GM12878 (cell line): Measurements from ENCODE around the gene CBS.
"Not testable (repeated sequence)": the region's sequence is repeated elsewhere in the genome, so short reads cannot be mapped to it uniquely, and the experiment has no call there.

Source experiments
- BCL3 ChIP-seq: IDR thresholded peaks from 2 replicates; pipeline ENCODE4 v1.6.1; 2011; ENCODE audit warnings: borderline replicate concordance, low read depth, mild to moderate bottlenecking, moderate library complexity, low read length; ENCODE audit not compliant: insufficient read depth, poor library complexity, severe bottlenecking
- CHD1 ChIP-seq: IDR thresholded peaks from 2 replicates; pipeline ENCODE4 v1.6.1; 2012; ENCODE audit warnings: low read depth, low read length, improper control_type of control experiment
- HDGF ChIP-seq: fragments of 450-650 bp; IDR thresholded peaks from 2 replicates; pipeline ENCODE4 v1.6.1; 2016; ENCODE audit warnings: antibody characterized with exemption
- JUND ChIP-seq: IDR thresholded peaks from 2 replicates; pipeline ENCODE4 v1.6.1; 2012; ENCODE audit warnings: low read depth, mild to moderate bottlenecking, low read length, improper control_type of control experiment, moderate library complexity
- LARP7 ChIP-seq: fragments of 450-650 bp; IDR thresholded peaks from 2 replicates; pipeline ENCODE4 v1.6.1; 2017; ENCODE audit warnings: mild to moderate bottlenecking
- MEF2B ChIP-seq: fragments of 450-650 bp; IDR thresholded peaks from 2 replicates; pipeline ENCODE4 v1.6.1; 2018; ENCODE audit warnings: mild to moderate bottlenecking, moderate library complexity; ENCODE audit not compliant: partially characterized antibody, poor library complexity, severe bottlenecking
- NRF1 ChIP-seq: conservative IDR thresholded peaks from 2 replicates; pipeline ENCODE4 v1.6.1; 2011; ENCODE audit warnings: mild to moderate bottlenecking, low read depth, low read length, improper control_type of control experiment
- POLR2A ChIP-seq: IDR thresholded peaks from 2 replicates; pipeline ENCODE4 v1.6.1; 2011; ENCODE audit warnings: low read depth, mild to moderate bottlenecking, low read length
- POLR2AphosphoS5 ChIP-seq: IDR thresholded peaks from 2 replicates; pipeline ENCODE4 v1.6.1; 2011; ENCODE audit warnings: mild to moderate bottlenecking, low read length, inconsistent platforms
- RB1 ChIP-seq: fragments of 450-650 bp; formaldehyde crosslinking; IDR thresholded peaks from 2 replicates; pipeline ENCODE4 v1.6.1; 2017; ENCODE audit warnings: mild to moderate bottlenecking, borderline replicate concordance
- RELB ChIP-seq: fragments of 450-650 bp; IDR thresholded peaks from 2 replicates; pipeline ENCODE4 v1.6.1; 2017; ENCODE audit warnings: low read depth, mild to moderate bottlenecking, moderate library complexity
- SREBF1 ChIP-seq: IDR thresholded peaks from 2 replicates; pipeline ENCODE4 v1.6.1; 2012; ENCODE audit warnings: mild to moderate bottlenecking, low read length
- YY1 ChIP-seq: IDR thresholded peaks from 2 replicates; pipeline ENCODE4 v1.6.1; 2011; ENCODE audit warnings: low read depth, mild to moderate bottlenecking, low read length
- ZNF687 ChIP-seq: fragments of 450-650 bp; IDR thresholded peaks from 2 replicates; pipeline ENCODE4 v1.6.1; 2017; ENCODE audit warnings: mild to moderate bottlenecking, moderate library complexity

- not testable (repeated sequence) for TF ChIP-seq POLR2AphosphoS5, NRF1, YY1, POLR2A, CHD1, RELB, ZNF687, MEF2B, RB1, LARP7, HDGF, JUND, SREBF1, BCL3
Measured at GRCh38 chr21:43076643-43077042, 1.0 kb upstream of the CBS start.
